MM.1S (cell line): Measurements from ENCODE around the gene DUSP12.

Experiments used
- DNase-seq: peaks from one replicate; pipeline ENCODE4 v3.0.0-alpha.2; 2015
- H2AFZ ChIP-seq: fragments of 300-600 bp; sonication (generic); 2 replicates; pipeline ENCODE4 v1.6.0; 2016; ENCODE audit warnings: antibody characterized with exemption, low read length
- H3F3A ChIP-seq: fragments of 300-600 bp; sonication (generic); 2 replicates; pipeline ENCODE4 v1.6.1; 2016; ENCODE audit warnings: mild to moderate bottlenecking, antibody characterized with exemption, low read length, moderate library complexity, mixed read lengths; ENCODE audit not compliant: insufficient read depth
- H3K27ac ChIP-seq: fragments of 300-600 bp; sonication (generic); 2 replicates; pipeline ENCODE4 v1.5.1; 2016; ENCODE audit warnings: mild to moderate bottlenecking, low read length
- H3K27me3 ChIP-seq: fragments of 300-600 bp; sonication (generic); replicated peaks from 2 replicates; pipeline ENCODE4 v1.6.0; 2016; ENCODE audit warnings: low read length; ENCODE audit not compliant: insufficient read depth
- H3K36me3 ChIP-seq: fragments of 300-600 bp; sonication (generic); replicated peaks from 2 replicates; pipeline ENCODE4 v1.6.1; 2016; ENCODE audit warnings: mild to moderate bottlenecking, low read length, mixed read lengths; ENCODE audit not compliant: insufficient read depth
- H3K4me1 ChIP-seq: fragments of 300-600 bp; sonication (generic); 2 replicates; pipeline ENCODE4 v1.6.1; 2016; ENCODE audit warnings: low read length, mixed read lengths
- H3K4me2 ChIP-seq: fragments of 300-600 bp; sonication (generic); 2 replicates; pipeline ENCODE4 v1.6.0; 2016; ENCODE audit warnings: low read depth, low read length
- H3K4me3 ChIP-seq: fragments of 300-600 bp; sonication (generic); 2 replicates; pipeline ENCODE4 v1.5.1; 2016; ENCODE audit warnings: low read length, mixed read lengths
- H3K79me2 ChIP-seq: fragments of 300-600 bp; sonication (generic); 2 replicates; pipeline ENCODE4 v1.6.1; 2016; ENCODE audit warnings: mixed run types, low read length, mixed read lengths
- H3K9ac ChIP-seq: fragments of 300-600 bp; sonication (generic); 2 replicates; pipeline ENCODE4 v1.6.1; 2016; ENCODE audit warnings: low read length, mixed read lengths
- H3K9me2 ChIP-seq: fragments of 300-600 bp; sonication (generic); replicated peaks from 2 replicates; pipeline ENCODE4 v1.6.1; 2016; ENCODE audit warnings: mild to moderate bottlenecking, low read length, mixed read lengths; ENCODE audit not compliant: insufficient read depth
- H3K9me3 ChIP-seq: fragments of 300-600 bp; sonication (generic); replicated peaks from 2 replicates; pipeline ENCODE4 v1.6.1; 2016; ENCODE audit warnings: mild to moderate bottlenecking, low read length, mixed read lengths; ENCODE audit not compliant: insufficient read depth
- H4K20me1 ChIP-seq: fragments of 300-600 bp; sonication (generic); 2 replicates; pipeline ENCODE4 v1.6.1; 2016; ENCODE audit warnings: mild to moderate bottlenecking, low read length, moderate library complexity, mixed read lengths; ENCODE audit not compliant: insufficient read depth
- EZH2 ChIP-seq: fragments of 300-600 bp; sonication (generic); optimal IDR thresholded peaks from 2 replicates; pipeline ENCODE3; 2017; ENCODE audit warnings: low read depth, mild to moderate bottlenecking, antibody characterized with exemption, low read length, mixed read lengths
- EZH2phosphoT487 ChIP-seq: fragments of 300-600 bp; sonication (generic); IDR thresholded peaks from 2 replicates; pipeline ENCODE4 v1.6.1; 2018; ENCODE audit warnings: antibody characterized with exemption, low read length
- TF ChIP-seq, protein P1 (sequence below): fragments of 300-600 bp; sonication (generic); IDR thresholded peaks from 2 replicates; pipeline ENCODE4 v1.5.1; 2016; ENCODE audit warnings: antibody characterized with exemption, low read length, mixed read lengths

DUSP12 gene

GRCh38 chr1:161803181-161803580 lies 53.6 kb downstream of the DUSP12 start:
- H3K9ac ChIP-seq: no peak overlapping the region
- no peaks in the 10 kb centered on the region for H3K9me3 ChIP-seq
- no peak overlapping the region for H2AFZ ChIP-seq
- TF ChIP-seq, protein P1, sequence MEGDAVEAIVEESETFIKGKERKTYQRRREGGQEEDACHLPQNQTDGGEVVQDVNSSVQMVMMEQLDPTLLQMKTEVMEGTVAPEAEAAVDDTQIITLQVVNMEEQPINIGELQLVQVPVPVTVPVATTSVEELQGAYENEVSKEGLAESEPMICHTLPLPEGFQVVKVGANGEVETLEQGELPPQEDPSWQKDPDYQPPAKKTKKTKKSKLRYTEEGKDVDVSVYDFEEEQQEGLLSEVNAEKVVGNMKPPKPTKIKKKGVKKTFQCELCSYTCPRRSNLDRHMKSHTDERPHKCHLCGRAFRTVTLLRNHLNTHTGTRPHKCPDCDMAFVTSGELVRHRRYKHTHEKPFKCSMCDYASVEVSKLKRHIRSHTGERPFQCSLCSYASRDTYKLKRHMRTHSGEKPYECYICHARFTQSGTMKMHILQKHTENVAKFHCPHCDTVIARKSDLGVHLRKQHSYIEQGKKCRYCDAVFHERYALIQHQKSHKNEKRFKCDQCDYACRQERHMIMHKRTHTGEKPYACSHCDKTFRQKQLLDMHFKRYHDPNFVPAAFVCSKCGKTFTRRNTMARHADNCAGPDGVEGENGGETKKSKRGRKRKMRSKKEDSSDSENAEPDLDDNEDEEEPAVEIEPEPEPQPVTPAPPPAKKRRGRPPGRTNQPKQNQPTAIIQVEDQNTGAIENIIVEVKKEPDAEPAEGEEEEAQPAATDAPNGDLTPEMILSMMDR: no peak
- TF ChIP-seq EZH2phosphoT487 (no peak), EZH2 (no peak)
- H3K27me3 ChIP-seq: no peaks in the 10 kb centered on the region
- H3K36me3 ChIP-seq: 0 out of 2 replicates have a peak, but pooled peaks cover 5% of the 10 kb centered on the region
- H3K4me1 ChIP-seq: peaks cover 86% of the 10 kb centered on the region
- peaks cover 27% of the 10 kb centered on the region for H3K79me2 ChIP-seq
- H3F3A ChIP-seq: peaks cover 78% of the 10 kb centered on the region
- DNase-seq: no peak
- H3K4me2 ChIP-seq: peak overlapping the region; percentile 36
- no peaks in the 10 kb centered on the region for H3K9me2 ChIP-seq
- H4K20me1 ChIP-seq: no peaks in the 10 kb centered on the region
- H3K4me3 ChIP-seq: no peak overlapping the region
- peak overlapping the region; percentile 73; the same call in 1 of the 2 replicates for H3K27ac ChIP-seq

- H3K27ac ChIP-seq: peak overlapping the region; percentile 86
Measured at GRCh38 chr1:161805399-161806197, 56.0 kb downstream of the DUSP12 start.

More at GRCh38 chr1:161805399-161806197, 56.0 kb downstream of the DUSP12 start:
- Histone ChIP-seq H3K27me3 (no peaks in the 10 kb centered on the region), H2AFZ (no peak overlapping the region), H3K9me2 (no peaks in the 10 kb centered on the region), H3K4me2 (peak overlapping the region; percentile 83), H3K4me3 (peak overlapping the region; percentile 32), H3K4me1 (peaks cover 79% of the 10 kb centered on the region), H3K79me2 (peaks cover 40% of the 10 kb centered on the region), H3K36me3 (peaks cover 11% of the 10 kb centered on the region; the same call in 1 of the 2 replicates), H3K9me3 (no peaks in the 10 kb centered on the region), H3F3A (peaks cover 65% of the 10 kb centered on the region), H3K9ac (peak overlapping the region; percentile 57), H4K20me1 (no peaks in the 10 kb centered on the region)
- DNase-seq: peak; percentile 93
- TF ChIP-seq, protein P1: no peak
- TF ChIP-seq EZH2 (no peak), EZH2phosphoT487 (no peak)
